ENCODE results near the gene PSMB10.

PSMB10 gene

DNA sequence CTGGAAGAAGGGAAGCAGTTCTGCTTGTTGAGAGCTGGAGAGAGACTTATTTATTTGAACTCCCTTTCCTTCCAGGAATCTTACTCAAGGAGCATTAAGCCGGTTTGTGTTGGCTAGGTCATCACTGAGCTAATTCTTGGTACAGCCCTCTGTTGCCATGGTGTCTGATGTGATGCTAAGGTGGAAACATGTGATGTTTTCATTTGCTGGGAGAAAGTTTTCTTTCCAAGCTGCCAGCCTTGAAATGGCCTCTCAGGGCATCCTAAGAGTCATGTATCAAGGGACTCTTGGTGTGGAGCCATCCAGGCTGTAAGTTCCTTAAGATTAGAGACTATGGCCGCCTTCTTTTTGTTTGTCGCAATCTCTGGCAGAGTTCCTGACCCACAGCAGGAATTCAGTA lies 39.4 kb downstream of the PSMB10 start (continued):
- TF ChIP-seq PRDM1 (tag by site-specific recombination; IDR thresholded peaks at IDR 0.05), result peak; percentile 66

DNA sequence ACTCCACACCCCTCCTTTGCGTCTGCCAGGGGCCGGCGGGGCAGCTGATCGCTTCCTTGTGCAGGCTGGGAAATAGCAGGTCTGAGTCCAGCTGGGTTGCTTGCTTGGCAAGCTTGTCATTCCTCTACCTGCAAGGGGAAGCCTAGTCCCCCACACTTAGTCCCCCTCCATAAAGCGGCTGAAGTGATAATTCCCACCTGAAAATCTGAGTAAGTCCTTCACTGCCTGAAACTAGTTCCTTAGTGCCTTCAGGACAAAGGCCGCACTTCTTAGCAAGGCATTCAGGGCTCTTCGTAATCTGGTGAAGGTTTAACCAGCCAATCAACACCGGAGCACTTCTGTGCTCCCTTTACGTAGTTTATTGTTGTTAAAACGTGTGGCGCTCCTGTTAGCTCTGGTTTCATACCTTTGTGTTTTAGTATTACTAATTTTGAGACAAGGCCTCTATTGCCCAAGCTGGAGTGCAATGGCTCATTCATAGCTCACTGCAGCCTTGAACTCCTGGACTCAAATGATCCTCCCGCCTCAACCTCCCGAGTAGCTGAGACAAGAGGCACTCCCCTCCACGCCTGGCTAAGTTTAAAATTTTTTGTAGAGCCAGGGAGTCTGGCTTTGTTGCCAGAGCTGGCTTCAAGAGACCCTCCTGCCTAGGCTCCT lies 42.8 kb downstream of the PSMB10 start:
- TF ChIP-seq REST (tag by site-specific recombination; IDR thresholded peaks at IDR 0.05), result 0 out of 2 replicates have a peak, but pooled peaks have one; percentile 6
- TF ChIP-seq, protein P1, sequence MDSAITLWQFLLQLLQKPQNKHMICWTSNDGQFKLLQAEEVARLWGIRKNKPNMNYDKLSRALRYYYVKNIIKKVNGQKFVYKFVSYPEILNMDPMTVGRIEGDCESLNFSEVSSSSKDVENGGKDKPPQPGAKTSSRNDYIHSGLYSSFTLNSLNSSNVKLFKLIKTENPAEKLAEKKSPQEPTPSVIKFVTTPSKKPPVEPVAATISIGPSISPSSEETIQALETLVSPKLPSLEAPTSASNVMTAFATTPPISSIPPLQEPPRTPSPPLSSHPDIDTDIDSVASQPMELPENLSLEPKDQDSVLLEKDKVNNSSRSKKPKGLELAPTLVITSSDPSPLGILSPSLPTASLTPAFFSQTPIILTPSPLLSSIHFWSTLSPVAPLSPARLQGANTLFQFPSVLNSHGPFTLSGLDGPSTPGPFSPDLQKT (IDR thresholded peaks at IDR 0.05; ENCODE audit: borderline replicate concordance, low read depth, low read length), result no peak
- ChIA-PET CTCF (interaction anchor here (0.6 to 3.2 kb wide), 3 partner anchors 34 to 376 kb away, joined by 3 to 10 read pairs (median 4); no protein-coding TSS in a partner anchor), POLR2A (interaction anchor here (1.1 to 1.4 kb wide), 2 partner anchors 24 to 87 kb away, joined by 4 read pairs; partner anchors contain the start of genes RANBP10 and TSNAXIP1)
- Histone ChIP-seq H3K4me3 (ENCODE audit: low read depth, low read length) (peak overlapping the region; percentile 82), H3K9me3 (ENCODE audit: control insufficient read depth, insufficient read depth, low read depth, low read length) (no peaks in the 10 kb centered on the region), H3K36me3 (ENCODE audit: control insufficient read depth in 2 of 2, insufficient read depth in 1 of 2, low read length in 2 of 2) (peaks cover 0 to 3% of the 10 kb centered on the region in 2 experiments; a peak in 2 of 3 replicates), H3K4me1 (ENCODE audit: control insufficient read depth, insufficient read depth, low read length) (peaks cover 4% of the 10 kb centered on the region), H3K27ac (ENCODE audit: extremely low read depth, low read depth, low read length) (peak overlapping the region; percentile 85)

DNA sequence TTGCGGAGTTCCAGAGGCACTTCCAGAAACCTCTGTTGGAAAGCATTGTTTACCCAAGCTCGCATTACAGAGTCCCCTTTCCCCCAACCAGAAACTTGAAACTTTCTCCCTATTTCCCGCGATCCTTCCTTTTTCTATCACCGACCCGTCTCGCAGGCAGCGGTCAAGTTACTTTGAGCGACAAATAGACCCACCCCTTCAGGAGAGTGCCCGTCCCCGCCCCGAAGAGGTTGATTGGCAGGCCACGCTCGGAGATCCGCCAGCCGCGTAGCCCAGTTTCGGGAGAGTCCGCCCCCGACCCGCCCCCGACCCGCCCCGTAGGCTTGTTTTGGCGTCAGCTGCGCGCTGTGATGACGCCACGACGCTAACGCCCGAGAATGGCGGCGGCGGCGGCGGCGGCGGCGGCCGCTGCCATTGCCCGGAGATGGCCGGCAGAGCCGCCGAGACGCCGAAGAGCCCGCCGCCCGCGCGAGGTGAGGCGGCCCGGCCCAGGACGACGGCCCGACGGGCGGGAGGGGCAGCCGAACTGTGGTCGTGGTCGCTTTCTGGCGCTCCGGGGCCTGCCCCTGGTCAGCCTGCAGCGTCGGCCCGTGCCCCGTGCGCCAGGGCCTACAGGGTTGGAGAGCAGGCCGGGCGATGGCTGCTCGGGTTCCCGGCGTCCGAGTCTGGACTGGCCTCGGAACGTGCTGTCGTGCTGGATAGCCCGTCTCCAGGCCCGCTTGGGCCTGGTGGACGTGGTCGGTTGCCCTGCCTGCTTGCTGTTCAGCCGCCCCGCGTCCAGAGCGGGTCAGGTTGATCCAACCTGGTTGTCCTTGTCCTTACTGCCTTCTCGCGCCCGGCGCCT lies 43.5 kb downstream of the PSMB10 start, which contains the start of gene PSKH1:
Gene PSKH1, plus strand, starts transcription at position 356 of the 844 bp plus-strand sequence. CDS start 15,496 bp downstream, outside the sequence.
- Histone ChIP-seq H3K4me3 (ENCODE audit: low read depth, low read length) (peak within 1 kb of the TSS; percentile 82), H3K4me1 (ENCODE audit: control insufficient read depth, insufficient read depth, low read length) (peaks cover 4% of the 10 kb centered on the region), H3K27ac (ENCODE audit: extremely low read depth, low read depth, low read length) (peak within 1 kb of the TSS; percentile 85), H3K36me3 (ENCODE audit: control insufficient read depth in 2 of 2, insufficient read depth in 1 of 2, low read length in 2 of 2) (peaks cover 0 to 3% of the 10 kb centered on the region in 2 experiments; a peak in 2 of 3 replicates), H3K9me3 (ENCODE audit: control insufficient read depth, insufficient read depth, low read depth, low read length) (no peaks in the 10 kb centered on the region)
- ChIA-PET POLR2A (interaction anchor here (0.6 to 1.4 kb wide), 6 partner anchors 9 to 331 kb away, joined by 3 to 8 read pairs (median 4); partner anchors contain the start of genes RANBP10 and TSNAXIP1), CTCF (interaction anchor here (0.6 to 3.2 kb wide), 6 partner anchors 10 to 376 kb away, joined by 3 to 22 read pairs (median 4); no protein-coding TSS in a partner anchor)
- TF ChIP-seq ZFHX2 (tag by site-specific recombination; conservative IDR thresholded peaks at IDR 0.05), result no peak
- TF ChIP-seq, protein P2, sequence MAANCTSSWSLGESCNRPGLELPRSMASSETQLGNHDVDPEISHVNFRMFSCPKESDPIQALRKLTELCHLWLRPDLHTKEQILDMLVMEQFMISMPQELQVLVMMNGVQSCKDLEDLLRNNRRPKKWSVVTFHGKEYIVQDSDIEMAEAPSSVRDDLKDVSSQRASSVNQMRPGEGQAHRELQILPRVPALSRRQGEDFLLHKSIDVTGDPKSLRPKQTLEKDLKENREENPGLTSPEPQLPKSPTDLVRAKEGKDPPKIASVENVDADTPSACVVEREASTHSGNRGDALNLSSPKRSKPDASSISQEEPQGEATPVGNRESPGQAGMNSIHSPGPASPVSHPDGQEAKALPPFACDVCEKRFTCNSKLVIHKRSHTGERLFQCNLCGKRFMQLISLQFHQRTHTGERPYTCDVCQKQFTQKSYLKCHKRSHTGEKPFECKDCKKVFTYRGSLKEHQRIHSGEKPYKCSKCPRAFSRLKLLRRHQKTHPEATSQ (tag by site-specific recombination; IDR thresholded peaks at IDR 0.05), result no peak
- no peak for TF ChIP-seq ZNF146 (tag by site-specific recombination; IDR thresholded peaks at IDR 0.05)
- TF ChIP-seq ZBTB10 (tag by site-specific recombination; IDR thresholded peaks at IDR 0.05), result no peak
- TF ChIP-seq REPIN1 (tag by site-specific recombination; IDR thresholded peaks at IDR 0.05; ENCODE audit: low read depth), result no peak
- TF ChIP-seq ZNF843 (tag by site-specific recombination; IDR thresholded peaks at IDR 0.05), result no peak
- TF ChIP-seq ZNF112 (tag by site-specific recombination; IDR thresholded peaks at IDR 0.05), result no peak
- no peak for TF ChIP-seq ZNF791 (tag by site-specific recombination; IDR thresholded peaks at IDR 0.05)
- peak; percentile 33; the same call in 1 of the 2 replicates for TF ChIP-seq ZBTB20 (tag by site-specific recombination; IDR thresholded peaks at IDR 0.05)
- TF ChIP-seq ZNF48 (tag by site-specific recombination; IDR thresholded peaks at IDR 0.05), result no peak
- TF ChIP-seq, protein P3, sequence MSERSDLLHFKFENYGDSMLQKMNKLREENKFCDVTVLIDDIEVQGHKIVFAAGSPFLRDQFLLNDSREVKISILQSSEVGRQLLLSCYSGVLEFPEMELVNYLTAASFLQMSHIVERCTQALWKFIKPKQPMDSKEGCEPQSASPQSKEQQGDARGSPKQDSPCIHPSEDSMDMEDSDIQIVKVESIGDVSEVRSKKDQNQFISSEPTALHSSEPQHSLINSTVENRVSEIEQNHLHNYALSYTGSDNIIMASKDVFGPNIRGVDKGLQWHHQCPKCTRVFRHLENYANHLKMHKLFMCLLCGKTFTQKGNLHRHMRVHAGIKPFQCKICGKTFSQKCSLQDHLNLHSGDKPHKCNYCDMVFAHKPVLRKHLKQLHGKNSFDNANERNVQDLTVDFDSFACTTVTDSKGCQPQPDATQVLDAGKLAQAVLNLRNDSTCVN (tag by site-specific recombination; optimal IDR thresholded peaks at IDR 0.05), result peak; percentile 30
- TF ChIP-seq MEIS1 (CRISPR knock-in tag; IDR thresholded peaks at IDR 0.05; ENCODE audit: borderline replicate concordance), result 0 out of 2 replicates have a peak, but pooled peaks have one; percentile 23
- TF ChIP-seq ZNF626 (tag by site-specific recombination; IDR thresholded peaks at IDR 0.05), result 0 out of 2 replicates have a peak, but pooled peaks have one; percentile 38
- no peak for TF ChIP-seq ZNF214 (tag by site-specific recombination; IDR thresholded peaks at IDR 0.05; ENCODE audit: borderline replicate concordance)
- TF ChIP-seq ZNF311 (tag by site-specific recombination; IDR thresholded peaks at IDR 0.05; ENCODE audit: borderline replicate concordance), result no peak
